ENCODE results near the gene CACNB2. TPM values are rescaled to one million over a fixed set of nuclear protein-coding genes. Genes with fewer than 3 reads are reported as not detected.
"Not testable (repeated sequence)": the region's sequence is repeated elsewhere in the genome, so short reads cannot be mapped to it uniquely, and the experiment has no call there.

Gene CACNB2
- total RNA-seq, 1 experiment from 2014 or later = 0.07 TPM

DNA sequence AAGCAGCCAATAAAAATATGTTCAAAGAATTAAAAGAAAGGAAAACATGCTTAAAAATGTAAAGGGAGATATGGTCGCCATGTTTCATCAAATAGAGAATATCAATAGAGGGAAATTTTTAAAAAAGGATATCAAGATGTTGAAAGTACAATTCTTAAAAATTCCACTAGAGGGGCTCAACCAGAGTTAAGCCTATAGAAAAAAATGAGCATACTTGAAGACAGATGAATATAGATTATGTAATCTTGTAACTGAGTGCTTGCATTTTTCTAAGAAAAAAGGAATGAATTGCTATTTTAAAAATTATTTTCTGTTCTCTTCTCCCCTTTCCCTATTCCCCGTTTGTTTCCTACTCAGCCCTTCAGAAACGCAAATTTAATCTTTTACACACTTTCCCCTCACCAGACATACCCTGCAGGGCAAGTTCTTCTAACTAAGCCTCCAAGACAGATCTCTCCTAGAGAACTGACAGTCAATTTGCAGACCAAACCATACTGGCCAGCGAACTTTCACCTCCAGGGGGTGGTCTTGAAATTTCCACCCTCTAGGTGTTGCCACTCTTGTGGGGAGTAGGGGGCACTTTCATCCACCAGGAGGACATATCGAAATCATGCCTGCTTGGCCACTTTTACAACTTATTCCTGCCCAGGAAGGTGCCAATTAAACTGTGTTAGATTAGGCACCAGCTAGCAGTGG is 443.5 kb downstream of the CACNB2 start:
- no peaks in the 10 kb centered on the region for H3K27me3 ChIP-seq (ENCODE audit: low read length)
- H3K79me2 ChIP-seq (ENCODE audit: low read length) = no peaks in the 10 kb centered on the region
- no peaks in the 10 kb centered on the region for H4K20me1 ChIP-seq (ENCODE audit: low read length)
- POLR2A ChIA-PET (ENCODE audit: unreplicated experiment) = no interaction called here
- no peak for ATAC-seq
- no peaks in the 10 kb centered on the region for H3F3A ChIP-seq (ENCODE audit: low read length, unreplicated experiment)
- H3K4me3 ChIP-seq (ENCODE audit: low read length) = no peak overlapping the region
- intact Hi-C loops (cut with micrococcal nuclease) = no loop called here
- no peak overlapping the region for H3K4me2 ChIP-seq (ENCODE audit: low read length)
- H2AFZ ChIP-seq (ENCODE audit: low read length) = no peak overlapping the region
- DNase-seq = peak; percentile 25
- H3K36me3 ChIP-seq (ENCODE audit: low read depth, low read length) = peaks cover 2% of the 10 kb centered on the region; the same call in 1 of the 2 replicates
- BruUV-seq (replicated peaks) = no TSS peak
- H3K9me3 ChIP-seq (ENCODE audit: low read length) = no peaks in the 10 kb centered on the region
- no peak overlapping the region for H3K9ac ChIP-seq (ENCODE audit: low read length)
- no peaks in the 10 kb centered on the region for H3K4me1 ChIP-seq (ENCODE audit: insufficient read depth, low read length)
- H3K27ac ChIP-seq (ENCODE audit: low read length) = no peak overlapping the region
- TF ChIP-seq, protein P1, sequence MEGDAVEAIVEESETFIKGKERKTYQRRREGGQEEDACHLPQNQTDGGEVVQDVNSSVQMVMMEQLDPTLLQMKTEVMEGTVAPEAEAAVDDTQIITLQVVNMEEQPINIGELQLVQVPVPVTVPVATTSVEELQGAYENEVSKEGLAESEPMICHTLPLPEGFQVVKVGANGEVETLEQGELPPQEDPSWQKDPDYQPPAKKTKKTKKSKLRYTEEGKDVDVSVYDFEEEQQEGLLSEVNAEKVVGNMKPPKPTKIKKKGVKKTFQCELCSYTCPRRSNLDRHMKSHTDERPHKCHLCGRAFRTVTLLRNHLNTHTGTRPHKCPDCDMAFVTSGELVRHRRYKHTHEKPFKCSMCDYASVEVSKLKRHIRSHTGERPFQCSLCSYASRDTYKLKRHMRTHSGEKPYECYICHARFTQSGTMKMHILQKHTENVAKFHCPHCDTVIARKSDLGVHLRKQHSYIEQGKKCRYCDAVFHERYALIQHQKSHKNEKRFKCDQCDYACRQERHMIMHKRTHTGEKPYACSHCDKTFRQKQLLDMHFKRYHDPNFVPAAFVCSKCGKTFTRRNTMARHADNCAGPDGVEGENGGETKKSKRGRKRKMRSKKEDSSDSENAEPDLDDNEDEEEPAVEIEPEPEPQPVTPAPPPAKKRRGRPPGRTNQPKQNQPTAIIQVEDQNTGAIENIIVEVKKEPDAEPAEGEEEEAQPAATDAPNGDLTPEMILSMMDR (conservative IDR thresholded peaks at IDR 0.05; ENCODE audit: low read depth, low read length) = peak; percentile 46
- TF ChIP-seq EZH2phosphoT487 (IDR thresholded peaks at IDR 0.05; ENCODE audit: borderline replicate concordance, low read length) (no peak), EZH2 (IDR thresholded peaks at IDR 0.05; ENCODE audit: low read length, unreplicated experiment) (no peak)
- H3K9me2 ChIP-seq (replicated peaks; ENCODE audit: low read length) = no peaks in the 10 kb centered on the region
- CTCF ChIA-PET = no interaction called here

DNA sequence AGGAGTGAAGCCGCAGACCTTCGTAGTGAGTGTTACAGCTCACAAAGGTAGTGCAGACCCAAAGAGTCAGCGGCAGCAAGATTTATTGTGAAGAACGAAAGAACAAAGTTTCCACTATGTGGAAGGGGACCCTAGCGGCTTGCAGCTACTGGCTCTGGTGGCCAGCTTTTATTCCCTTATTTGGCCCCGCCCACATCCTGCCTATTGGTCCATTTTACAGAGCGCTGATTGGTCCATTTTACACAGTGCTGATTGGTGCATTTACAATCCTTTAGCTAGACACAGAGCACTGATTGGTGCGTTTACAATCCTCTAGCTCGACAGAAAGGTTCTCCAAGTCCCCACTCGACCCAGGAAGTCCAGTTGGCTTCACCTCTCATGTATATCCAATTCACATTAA is 446.4 kb downstream of the CACNB2 start:
- H3K27ac ChIP-seq (ENCODE audit: low read length); H3K9me2 ChIP-seq (replicated peaks; ENCODE audit: low read length); H2AFZ ChIP-seq (ENCODE audit: low read length); H3K4me3 ChIP-seq (ENCODE audit: low read length); H3K9ac ChIP-seq (ENCODE audit: low read length); H3F3A ChIP-seq (ENCODE audit: low read length, unreplicated experiment); H3K4me1 ChIP-seq (ENCODE audit: insufficient read depth, low read length); CTCF ChIA-PET; intact Hi-C loops (cut with micrococcal nuclease); H3K27me3 ChIP-seq (ENCODE audit: low read length); H3K36me3 ChIP-seq (ENCODE audit: low read depth, low read length); POLR2A ChIA-PET (ENCODE audit: unreplicated experiment); H3K4me2 ChIP-seq (ENCODE audit: low read length); H3K9me3 ChIP-seq (ENCODE audit: low read length); BruUV-seq (replicated peaks); ATAC-seq; H3K79me2 ChIP-seq (ENCODE audit: low read length); DNase-seq; H4K20me1 ChIP-seq (ENCODE audit: low read length): not testable (repeated sequence)

DNA sequence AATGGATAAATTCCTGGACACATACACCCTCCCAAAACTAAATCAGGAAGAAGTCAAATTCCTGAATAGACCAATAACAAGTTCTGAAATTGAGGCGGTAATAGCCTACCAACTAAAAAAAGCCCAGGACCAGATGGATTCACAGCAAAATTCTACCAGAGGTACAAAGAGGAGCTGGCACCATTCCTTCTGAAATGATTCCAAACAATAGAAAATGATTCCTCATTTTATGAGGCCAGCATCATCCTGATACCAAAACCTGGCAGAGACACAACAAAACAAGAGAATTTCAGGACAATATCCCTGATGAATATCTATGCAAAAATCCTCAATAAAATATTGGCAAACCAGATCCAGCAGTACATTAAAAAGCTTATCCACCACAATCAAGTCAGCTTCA is 450.9 kb downstream of the CACNB2 start:
- H3K9me2 ChIP-seq (replicated peaks; ENCODE audit: low read length); H3K4me1 ChIP-seq (ENCODE audit: insufficient read depth, low read length); H3K27me3 ChIP-seq (ENCODE audit: low read length); H2AFZ ChIP-seq (ENCODE audit: low read length); DNase-seq; H4K20me1 ChIP-seq (ENCODE audit: low read length); POLR2A ChIA-PET (ENCODE audit: unreplicated experiment); BruUV-seq (replicated peaks); H3K9me3 ChIP-seq (ENCODE audit: low read length); H3K36me3 ChIP-seq (ENCODE audit: low read depth, low read length); H3K9ac ChIP-seq (ENCODE audit: low read length); H3K27ac ChIP-seq (ENCODE audit: low read length); intact Hi-C loops (cut with micrococcal nuclease); CTCF ChIA-PET; H3K79me2 ChIP-seq (ENCODE audit: low read length); H3K4me3 ChIP-seq (ENCODE audit: low read length); ATAC-seq; H3K4me2 ChIP-seq (ENCODE audit: low read length); H3F3A ChIP-seq (ENCODE audit: low read length, unreplicated experiment): not testable (repeated sequence)

Other genes starting within 250 kb of the CACNB2 start
- gene SLC39A12, start 188.5 kb upstream of the CACNB2 start, total RNA-seq (2014; rRNA removed) = not detected in 2 replicates